GM18951 (cell line): Measurements from ENCODE around the gene RHCG.
"Not testable (repeated sequence)": the region's sequence is repeated elsewhere in the genome, so short reads cannot be mapped to it uniquely, and the experiment has no call there.

Experiments
- POLR2A ChIP-seq: IDR thresholded peaks from 4 replicates; pipeline ENCODE4 v1.6.1; 2011; ENCODE audit warnings: mild to moderate bottlenecking; ENCODE audit not compliant: insufficient read length, insufficient read depth; ENCODE audit errors: extremely low read depth
- in situ Hi-C: fragments of 300-500 bp; cut with MboI; formaldehyde crosslinking; loops from one replicate; pipeline ENCODE4 v1.12.0; 2022; ENCODE audit warnings: low sequenced_read_pairs, mixed read lengths, inconsistent platforms; ENCODE audit not compliant: unreplicated experiment

Gene RHCG

DNA sequence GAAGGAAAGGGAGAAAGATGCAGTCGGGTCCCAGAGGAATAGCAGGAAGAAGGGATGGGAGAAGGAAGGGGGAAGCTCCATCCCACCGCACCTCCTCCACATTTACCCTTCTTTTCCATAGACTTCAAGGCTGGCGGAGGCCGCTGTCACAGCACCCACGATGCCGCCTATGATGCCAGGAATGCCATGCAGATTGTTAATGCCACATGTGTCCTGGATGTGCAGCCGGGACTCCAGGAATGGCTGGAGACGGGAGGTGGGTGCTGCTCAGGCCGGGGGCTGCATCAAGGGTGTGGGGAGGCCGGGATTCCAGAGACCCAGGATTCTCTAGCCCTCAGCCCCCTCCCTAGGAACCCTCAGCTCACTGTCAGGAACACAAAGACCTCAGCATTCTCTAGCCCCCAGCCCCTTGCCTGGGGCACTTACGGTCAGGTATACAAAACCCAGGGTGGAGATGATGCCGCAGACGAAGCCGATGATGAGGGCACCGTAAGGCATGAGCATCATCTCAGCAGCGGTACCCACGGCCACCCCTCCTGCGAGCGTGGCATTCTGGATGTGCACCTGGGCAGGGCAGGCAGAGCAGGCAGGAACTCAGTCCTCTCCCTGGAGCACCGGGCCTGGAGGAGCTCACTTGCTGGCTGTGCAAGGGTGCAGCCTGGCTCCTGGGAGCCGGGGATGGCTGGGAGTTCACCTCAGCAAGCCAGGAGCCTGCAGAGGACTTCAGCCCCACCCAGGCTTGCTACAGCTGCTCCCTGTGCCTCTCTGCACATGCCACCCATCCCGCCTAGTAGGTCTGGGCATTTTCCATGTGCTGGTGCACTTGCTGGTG is 18.8 kb downstream of the RHCG start:
- no peak for TF ChIP-seq POLR2A
- in situ Hi-C loops, result no loop called here

DNA sequence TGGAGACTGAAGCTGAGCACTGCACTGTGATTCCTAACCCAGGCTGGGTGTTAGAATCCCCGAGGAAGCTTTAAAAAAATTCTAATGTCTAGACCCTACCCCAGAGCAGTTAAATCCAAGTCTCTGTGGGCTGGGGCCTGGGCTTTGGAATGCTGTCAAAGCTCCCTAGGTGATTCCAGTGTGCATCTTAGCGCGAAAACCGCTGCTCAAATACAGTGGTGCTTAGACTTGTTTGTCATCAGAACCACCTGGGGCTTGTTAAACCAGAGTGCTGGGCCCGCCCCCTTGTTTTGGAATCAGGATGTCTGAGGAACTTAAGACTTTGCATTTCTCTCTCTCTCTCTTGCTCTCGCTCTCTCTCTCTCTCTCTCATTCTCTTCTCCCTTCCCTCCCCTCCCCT is 20.7 kb downstream of the RHCG start:
- TF ChIP-seq POLR2A, result no peak
- in situ Hi-C loops, result no loop called here

DNA sequence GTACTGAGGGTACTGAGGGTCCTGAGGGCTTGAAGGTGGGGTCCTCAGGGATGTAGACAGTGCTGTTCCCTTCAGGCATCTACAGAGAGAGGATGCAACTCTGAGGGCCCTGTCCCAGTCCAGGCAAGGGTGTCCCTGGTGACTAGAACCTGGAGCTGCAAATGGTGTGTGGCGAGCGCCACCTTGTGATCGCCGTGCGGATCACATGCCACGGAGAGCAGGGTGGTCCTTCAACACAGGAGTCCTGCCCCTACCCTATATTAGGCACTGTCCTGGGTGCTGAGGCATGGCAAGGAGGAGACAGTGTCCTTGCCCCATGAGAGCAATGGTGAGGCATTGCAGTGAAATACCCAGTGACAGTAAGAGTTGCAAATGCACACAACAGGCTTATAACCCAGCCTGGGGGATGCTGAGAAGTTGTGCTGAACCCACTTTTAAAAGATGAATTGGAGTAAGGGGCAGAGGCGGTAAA is 23.6 kb downstream of the RHCG start:
- in situ Hi-C loops, result no loop called here
- no peak for TF ChIP-seq POLR2A

- in situ Hi-C loops, result no loop called here
- no peak for TF ChIP-seq POLR2A
These were observed 26.8 kb downstream of the RHCG start for GRCh38 chr15:89469426-89470096.

DNA sequence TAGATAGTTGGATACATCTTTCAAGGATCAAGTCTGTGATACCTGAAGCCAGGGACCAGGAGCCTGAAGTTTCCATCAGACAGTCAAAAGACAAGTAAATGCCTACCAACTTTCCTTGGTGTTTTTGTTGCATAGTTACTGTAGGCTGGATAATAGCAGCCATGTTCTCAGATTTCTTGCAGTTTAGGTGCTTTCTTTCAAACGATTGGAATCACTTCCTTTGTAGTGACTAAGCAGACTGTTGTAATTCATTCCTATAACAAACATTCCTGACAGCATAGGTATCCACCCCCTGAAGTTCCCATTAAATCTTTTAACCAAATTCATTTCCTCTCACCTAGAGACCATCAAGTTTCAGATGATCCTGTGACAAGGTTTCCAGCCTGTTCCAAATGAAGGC is 27.6 kb downstream of the RHCG start:
- in situ Hi-C loops, result not testable (repeated sequence)

DNA sequence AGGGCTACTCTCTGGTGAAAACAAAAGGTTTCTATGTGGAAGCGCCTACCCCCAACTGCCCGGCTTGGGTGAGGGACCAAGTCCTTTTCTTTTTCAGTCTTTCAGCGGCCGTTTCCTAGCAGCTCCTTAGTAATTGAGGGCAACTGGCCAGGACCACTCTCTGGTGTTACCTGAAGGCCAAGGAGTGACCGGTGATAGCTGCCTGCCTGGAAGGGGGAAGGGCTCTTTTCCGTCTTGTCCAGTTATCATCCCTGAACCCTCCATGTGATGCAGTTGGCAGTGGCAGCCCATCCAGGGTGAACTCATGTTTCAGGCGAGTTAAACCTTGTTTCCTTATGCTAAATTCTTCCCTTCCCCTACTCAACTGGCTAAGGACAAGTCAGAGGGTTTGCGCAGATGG is 33.3 kb downstream of the RHCG start:
- in situ Hi-C loops, result no loop called here
- TF ChIP-seq POLR2A, result no peak

DNA sequence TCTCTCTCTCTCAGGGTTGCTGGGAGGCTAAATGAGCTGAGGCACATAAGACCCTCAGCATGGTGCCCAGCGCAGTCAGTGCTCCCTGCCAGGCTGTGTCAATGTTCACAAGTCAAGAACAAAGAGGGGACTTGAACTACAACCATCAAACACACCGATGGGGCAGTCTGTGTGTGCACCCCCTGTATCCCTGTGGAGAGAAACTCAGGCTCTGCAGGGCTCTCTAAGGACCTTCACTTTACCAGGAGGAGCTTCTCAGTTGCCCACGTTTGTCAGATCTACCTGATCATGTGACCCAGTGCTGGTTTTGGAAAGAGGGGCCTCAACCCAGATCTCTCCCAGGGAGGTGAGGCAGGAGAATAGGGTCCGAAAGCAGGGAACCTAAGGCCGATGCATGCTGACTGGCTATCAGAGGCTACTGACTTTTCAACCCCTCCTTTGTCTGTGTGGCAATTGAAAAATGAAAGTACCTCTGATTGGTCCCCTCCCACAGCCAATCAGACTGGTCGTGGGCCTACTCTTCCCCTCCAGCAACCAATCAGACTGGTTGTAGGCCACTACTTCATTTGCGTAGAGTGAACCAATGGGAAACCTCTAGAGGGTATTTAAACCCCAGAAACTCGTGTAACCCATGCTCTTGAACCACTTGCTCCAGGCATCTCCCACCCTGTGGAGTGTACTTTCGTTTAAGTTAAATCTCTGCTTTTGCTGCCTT is 34.0 kb downstream of the RHCG start:
- no peak for TF ChIP-seq POLR2A
- in situ Hi-C loops, result no loop called here

GRCh38 chr15:89461386-89461785 is 35.0 kb downstream of the RHCG start:
- no peak for TF ChIP-seq POLR2A
- in situ Hi-C loops, result no loop called here

GRCh38 chr15:89460048-89460447 is 36.3 kb downstream of the RHCG start:
- TF ChIP-seq POLR2A, result no peak
- in situ Hi-C loops, result no loop called here

GRCh38 chr15:89459271-89460038 is 36.9 kb downstream of the RHCG start:
- in situ Hi-C loops, result no loop called here

GRCh38 chr15:89458440-89458839 is 37.9 kb downstream of the RHCG start:
- in situ Hi-C loops, result no loop called here
- no peak for TF ChIP-seq POLR2A

More at GRCh38 chr15:89459271-89460038, 36.9 kb downstream of the RHCG start:
- TF ChIP-seq POLR2A, result no peak

- no peak for TF ChIP-seq POLR2A
- in situ Hi-C loops, result no loop called here
These were observed 39.3 kb downstream of the RHCG start for GRCh38 chr15:89457086-89457485.

GRCh38 chr15:89455535-89455934 is 40.8 kb downstream of the RHCG start:
- no peak for TF ChIP-seq POLR2A
- in situ Hi-C loops, result no loop called here
